ENCODE data around the gene CHRNB2. TPM values are rescaled to one million over a fixed set of nuclear protein-coding genes. Genes with fewer than 3 reads are reported as not detected.
A peak's percentile ranks its signal among the peaks of the same experiment; 100 is the strongest.

CHRNB2 gene
- total and polyA plus RNA-seq, 11 donors: 0.03 to 0.14 (median 0.05) TPM; not detected in 7

DNA sequence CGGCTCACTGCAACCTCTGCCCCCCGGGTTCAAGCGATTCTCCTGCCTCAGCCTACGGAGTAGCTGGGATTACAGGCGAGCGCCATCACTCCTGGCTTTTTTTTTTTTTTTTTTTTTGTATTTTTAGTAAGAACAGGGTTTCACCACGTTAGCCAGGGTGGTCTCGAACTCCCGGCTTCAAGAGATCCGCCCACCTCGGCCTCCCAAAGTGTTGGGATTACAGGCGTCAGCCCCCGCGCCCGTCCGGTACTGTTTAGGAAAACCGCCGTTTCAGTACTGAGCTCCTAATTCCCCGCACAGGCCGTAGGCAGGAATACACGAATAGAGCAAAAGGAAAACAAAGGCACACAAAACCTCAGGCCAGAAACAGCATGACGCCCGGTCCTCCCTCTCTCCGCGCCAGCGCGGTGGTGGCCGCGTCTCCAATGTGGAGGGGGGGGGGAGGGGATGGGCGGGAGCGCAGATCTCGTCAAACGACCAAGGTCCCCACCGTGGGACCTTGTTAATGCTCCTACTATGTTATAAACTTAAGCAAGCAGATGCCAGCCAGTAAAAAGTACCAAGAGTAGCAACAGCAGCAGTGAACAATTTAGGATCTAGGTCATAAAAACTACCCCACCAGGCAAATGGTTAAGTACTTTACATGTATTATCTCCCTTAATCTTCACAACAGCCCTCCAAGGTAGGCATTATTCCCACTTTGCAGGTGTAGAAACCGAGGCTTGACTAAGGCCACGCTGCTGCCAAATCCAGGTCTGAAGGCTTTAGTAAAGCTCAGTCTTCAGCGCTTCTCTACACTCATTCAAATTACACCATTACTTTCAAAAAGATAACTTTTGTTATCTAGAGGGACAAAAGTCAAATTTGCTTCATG lies 41.1 kb downstream of the CHRNB2 start:
- DNase-seq: peak; percentile 42 to 65 (median 52)
- WGBS, 4 donors: 4 to 8% (median 5%) methylated on average over 25 to 37 of the region's 37 CpGs
- intact Hi-C loops (cut with DNase I): loop anchor here in 1 of 10 donors (5.0 kb wide), 1 partner anchor 51 kb away; the partner anchor contains the start of gene UBE2Q1
- H3K27me3 ChIP-seq: no peaks in the 10 kb centered on the region
- peak overlapping the region; percentile 88 to 98 (median 94) for H3K27ac ChIP-seq
- H3K36me3 ChIP-seq: peaks cover 0 to 22% (median 0%) of the 10 kb centered on the region in 9 donors
- peak overlapping the region; percentile 70 to 96 (median 88) for H3K4me3 ChIP-seq
- TF ChIP-seq, protein P1, sequence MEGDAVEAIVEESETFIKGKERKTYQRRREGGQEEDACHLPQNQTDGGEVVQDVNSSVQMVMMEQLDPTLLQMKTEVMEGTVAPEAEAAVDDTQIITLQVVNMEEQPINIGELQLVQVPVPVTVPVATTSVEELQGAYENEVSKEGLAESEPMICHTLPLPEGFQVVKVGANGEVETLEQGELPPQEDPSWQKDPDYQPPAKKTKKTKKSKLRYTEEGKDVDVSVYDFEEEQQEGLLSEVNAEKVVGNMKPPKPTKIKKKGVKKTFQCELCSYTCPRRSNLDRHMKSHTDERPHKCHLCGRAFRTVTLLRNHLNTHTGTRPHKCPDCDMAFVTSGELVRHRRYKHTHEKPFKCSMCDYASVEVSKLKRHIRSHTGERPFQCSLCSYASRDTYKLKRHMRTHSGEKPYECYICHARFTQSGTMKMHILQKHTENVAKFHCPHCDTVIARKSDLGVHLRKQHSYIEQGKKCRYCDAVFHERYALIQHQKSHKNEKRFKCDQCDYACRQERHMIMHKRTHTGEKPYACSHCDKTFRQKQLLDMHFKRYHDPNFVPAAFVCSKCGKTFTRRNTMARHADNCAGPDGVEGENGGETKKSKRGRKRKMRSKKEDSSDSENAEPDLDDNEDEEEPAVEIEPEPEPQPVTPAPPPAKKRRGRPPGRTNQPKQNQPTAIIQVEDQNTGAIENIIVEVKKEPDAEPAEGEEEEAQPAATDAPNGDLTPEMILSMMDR (IDR thresholded peaks at IDR 0.05): no peak
- TF ChIP-seq POLR2A (IDR thresholded peaks at IDR 0.05): no peak
- peaks cover 4 to 70% (median 39%) of the 10 kb centered on the region in 12 donors for H3K4me1 ChIP-seq
- ATAC-seq: peak; percentile 47 to 70 (median 63)
- H3K9me3 ChIP-seq: no peaks in the 10 kb centered on the region

DNA sequence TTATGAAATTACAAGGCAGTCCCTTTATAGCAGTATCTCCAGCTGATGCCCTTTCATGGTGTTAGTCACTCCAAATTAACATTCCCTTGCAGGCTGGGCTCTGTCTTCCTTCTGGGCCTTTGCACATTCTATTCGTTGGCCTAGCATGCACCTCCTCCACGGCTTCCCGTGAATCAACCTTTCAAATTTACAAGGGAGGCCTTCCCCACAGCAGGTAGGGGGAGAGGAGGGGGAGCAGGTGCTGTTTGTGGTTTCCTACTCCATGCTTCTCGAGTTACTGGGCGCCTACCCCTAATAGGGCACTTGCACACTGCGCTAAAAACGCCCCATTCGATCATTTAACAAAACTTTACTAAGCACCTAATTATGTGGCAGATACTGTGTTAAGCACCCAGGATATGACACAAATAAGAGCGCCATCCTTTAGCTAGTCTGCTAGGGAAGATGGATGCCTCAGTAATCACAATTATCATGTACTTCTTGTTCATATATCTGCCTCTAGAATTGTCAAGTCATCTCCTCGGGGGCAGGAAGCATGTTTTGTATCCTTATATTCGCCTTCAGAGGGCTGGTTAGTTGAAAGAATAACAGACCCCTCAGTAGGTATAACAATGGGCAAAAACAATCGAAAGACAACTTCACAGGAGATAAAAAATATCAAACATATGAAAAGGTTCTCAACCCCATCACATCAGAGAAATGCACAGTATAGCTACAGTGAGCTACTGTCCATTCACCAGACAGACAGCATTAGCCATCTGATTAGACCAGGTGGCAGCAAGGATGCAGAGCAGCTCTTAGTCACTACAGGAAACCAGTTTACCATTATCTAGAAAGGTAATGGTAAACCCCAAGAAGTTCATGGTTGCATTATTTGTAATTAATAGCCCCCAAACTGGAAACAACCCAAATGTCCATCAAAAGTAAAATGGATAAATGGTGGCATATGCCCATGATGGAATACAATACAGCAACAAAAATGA lies 42.1 kb downstream of the CHRNB2 start:
- peak overlapping the region in 5 of 12 donors; percentile 70 to 93 (median 73) for H3K4me3 ChIP-seq
- H3K27me3 ChIP-seq: no peaks in the 10 kb centered on the region
- H3K4me1 ChIP-seq: peaks cover 0 to 60% (median 31%) of the 10 kb centered on the region in 12 donors
- DNase-seq (no peak), ATAC-seq (no peak)
- TF ChIP-seq POLR2A (IDR thresholded peaks at IDR 0.05): no peak
- TF ChIP-seq, protein P1 (IDR thresholded peaks at IDR 0.05): no peak
- peak overlapping the region in 9 of 12 donors; percentile 88 to 98 (median 95) for H3K27ac ChIP-seq
- intact Hi-C loops (cut with DNase I): loop anchor here in 1 of 10 donors (5.0 kb wide), 1 partner anchor 52 kb away; the partner anchor contains the start of gene UBE2Q1
- peaks cover 0 to 13% (median 0%) of the 10 kb centered on the region in 9 donors for H3K36me3 ChIP-seq
- no peaks in the 10 kb centered on the region for H3K9me3 ChIP-seq
- WGBS, 4 donors: 69 to 81% (median 76%) methylated on average over 12 of the region's 12 CpGs

DNA sequence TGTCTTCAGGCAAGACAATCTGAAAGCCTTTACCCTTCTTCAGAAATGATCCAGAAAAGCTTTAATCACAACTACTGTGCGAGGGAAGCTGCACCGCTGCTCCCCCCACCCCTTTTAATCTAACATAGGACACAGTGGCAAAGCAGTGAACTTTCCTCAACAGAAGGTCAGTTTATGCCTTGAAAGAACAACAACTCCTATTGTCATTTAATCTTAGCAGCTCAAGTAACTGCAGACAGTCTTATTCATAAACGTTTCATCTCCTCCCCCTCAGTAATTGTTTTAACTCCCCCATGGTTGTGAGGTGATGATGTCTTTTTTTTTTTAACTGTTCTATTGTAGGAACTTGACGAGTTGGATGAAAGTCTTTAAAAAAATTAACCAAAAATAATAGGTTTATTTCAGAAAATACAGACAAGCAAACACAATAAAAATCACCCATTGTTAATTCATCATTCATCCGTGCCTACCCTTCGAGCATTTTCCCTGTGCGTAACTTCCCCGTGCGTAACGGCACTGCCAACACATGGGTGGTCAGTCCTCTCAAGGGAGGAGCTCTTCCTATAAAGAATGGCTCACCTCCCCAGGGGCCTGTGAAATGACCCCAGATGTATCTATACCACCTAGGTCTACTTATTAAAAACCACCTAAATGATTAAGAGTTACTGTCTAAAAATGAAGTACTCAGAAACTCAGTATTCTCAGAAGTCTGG lies 43.7 kb downstream of the CHRNB2 start:
- ATAC-seq: peak in 1 of 4 donors; percentile 33
- Histone ChIP-seq H3K4me1 (peaks cover 0 to 44% (median 20%) of the 10 kb centered on the region in 12 donors), H3K4me3 (no peak overlapping the region), H3K27ac (peak overlapping the region in 7 of 12 donors; percentile 0 to 63 (median 33)), H3K36me3 (no peaks in the 10 kb centered on the region), H3K27me3 (no peaks in the 10 kb centered on the region), H3K9me3 (no peaks in the 10 kb centered on the region)
- WGBS, 4 donors: 53 to 60% (median 54%) methylated on average over 10 of the region's 10 CpGs
- DNase-seq: no peak
- intact Hi-C loops (cut with DNase I): no loop called here
- TF ChIP-seq, protein P1 (IDR thresholded peaks at IDR 0.05): no peak
- no peak for TF ChIP-seq POLR2A (IDR thresholded peaks at IDR 0.05)
